Transverse colon (tissue), 3 donors: ENCODE measurements around the gene AIFM1.

Experiments
- EP300 ChIP-seq: sonication (generic); formaldehyde crosslinking; IDR thresholded peaks from one replicate; pipeline ENCODE4 v1.6.1; 2017; ENCODE audit warnings: antibody characterized with exemption, low read depth
- POLR2A ChIP-seq: fragments of 450-650 bp; IDR thresholded peaks from one replicate; pipeline ENCODE4 v1.6.1; 2016; ENCODE audit warnings: antibody characterized with exemption, mild to moderate bottlenecking, moderate library complexity
- TF ChIP-seq, protein P1 (sequence below), 5 experiments: fragments of 200-600 bp in 3 of 5; fragments of 450-650 bp in 2 of 5; sonication (generic) in 3 of 5; IDR thresholded peaks; 1 replicate in 2 of 5; 2 replicates in 3 of 5; pipeline ENCODE4 v1.5.1; 2016 to 2017; ENCODE audit warnings: antibody characterized with exemption in 5 of 5, inconsistent platforms in 3 of 5, mild to moderate bottlenecking in 2 of 5, moderate library complexity in 1 of 5

DNA sequence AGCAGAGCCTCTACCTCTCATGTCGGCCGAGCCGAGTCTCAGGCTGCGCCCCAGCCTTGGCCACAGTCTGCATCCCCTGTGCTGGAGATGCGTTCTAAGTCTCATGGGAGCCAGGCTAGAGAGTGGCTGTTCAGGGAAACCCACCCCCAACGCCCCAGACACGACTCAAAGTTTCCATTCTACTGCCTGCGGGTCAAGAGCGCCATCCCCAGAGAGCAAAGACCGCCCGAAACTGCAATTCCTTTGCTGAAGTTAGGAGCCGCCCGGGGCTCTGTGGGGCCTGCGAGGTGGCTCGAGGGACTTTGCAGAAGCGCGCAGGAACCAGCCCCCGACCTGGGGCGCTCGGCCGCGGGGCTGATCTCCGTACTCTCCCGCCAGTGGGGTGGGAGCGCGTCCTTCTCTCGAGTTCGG is 45.3 kb downstream of the AIFM1 start:
- TF ChIP-seq, protein P1, sequence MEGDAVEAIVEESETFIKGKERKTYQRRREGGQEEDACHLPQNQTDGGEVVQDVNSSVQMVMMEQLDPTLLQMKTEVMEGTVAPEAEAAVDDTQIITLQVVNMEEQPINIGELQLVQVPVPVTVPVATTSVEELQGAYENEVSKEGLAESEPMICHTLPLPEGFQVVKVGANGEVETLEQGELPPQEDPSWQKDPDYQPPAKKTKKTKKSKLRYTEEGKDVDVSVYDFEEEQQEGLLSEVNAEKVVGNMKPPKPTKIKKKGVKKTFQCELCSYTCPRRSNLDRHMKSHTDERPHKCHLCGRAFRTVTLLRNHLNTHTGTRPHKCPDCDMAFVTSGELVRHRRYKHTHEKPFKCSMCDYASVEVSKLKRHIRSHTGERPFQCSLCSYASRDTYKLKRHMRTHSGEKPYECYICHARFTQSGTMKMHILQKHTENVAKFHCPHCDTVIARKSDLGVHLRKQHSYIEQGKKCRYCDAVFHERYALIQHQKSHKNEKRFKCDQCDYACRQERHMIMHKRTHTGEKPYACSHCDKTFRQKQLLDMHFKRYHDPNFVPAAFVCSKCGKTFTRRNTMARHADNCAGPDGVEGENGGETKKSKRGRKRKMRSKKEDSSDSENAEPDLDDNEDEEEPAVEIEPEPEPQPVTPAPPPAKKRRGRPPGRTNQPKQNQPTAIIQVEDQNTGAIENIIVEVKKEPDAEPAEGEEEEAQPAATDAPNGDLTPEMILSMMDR (IDR thresholded peaks at IDR 0.05): no peak
- TF ChIP-seq EP300 (no peak), POLR2A (no peak)
